ENCODE results near the gene TMEM150A. TPM values are rescaled to one million over a fixed set of nuclear protein-coding genes. Genes with fewer than 3 reads are reported as not detected.

TMEM150A gene
- polyA plus RNA-seq, 2 of the 4 experiments (the other 2 are of a cell fraction), result 8.5 to 10.9 TPM

DNA sequence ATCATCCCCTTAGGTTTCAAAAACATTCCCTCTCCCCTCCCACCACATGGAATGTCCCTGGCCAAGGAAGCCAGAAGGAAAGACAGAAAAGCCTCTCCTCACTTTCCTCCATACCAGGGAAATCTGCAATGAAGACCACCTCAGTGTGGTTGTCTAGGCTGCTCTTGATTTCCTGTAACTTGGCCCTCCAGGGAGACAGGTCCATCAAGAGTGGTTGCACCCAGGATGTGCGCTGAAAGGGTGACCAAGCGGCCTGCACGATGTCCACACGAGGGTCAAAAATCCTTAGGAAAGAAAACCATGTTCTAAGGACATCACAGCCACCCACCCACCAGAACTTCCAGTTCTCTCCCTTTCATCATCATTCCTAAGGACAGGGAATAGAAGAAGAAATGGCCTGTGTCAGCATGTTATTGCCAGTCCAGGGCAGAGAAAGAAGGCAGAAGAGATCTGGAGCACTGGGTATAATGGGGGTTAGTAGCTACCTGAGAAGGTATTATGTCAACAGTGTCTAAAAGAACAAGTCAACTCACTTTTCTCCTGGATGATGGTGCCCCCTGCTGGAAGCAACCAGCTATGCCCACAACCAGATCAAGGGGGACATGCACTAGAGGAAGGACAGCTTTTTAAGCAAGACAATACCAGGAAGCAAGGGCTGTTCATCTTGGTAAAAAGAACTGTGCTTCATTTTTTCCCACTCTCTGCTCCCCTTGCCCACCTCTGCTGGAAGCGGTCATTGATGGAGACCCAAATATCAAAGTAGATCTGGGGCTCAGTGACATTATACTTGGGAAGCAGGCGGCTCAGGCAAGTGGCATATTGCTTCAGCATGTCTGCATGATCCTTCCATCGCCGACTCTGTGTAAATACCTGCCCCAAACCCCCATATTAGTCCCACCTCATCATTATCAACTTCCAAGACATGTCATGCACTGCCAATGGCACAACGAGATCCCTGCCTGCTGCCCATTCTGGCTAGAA, 50.5 kb downstream of the TMEM150A start:
- FAIRE-seq, result peak; percentile 92
- WGBS (ENCODE audit: missing lambda C conversion rate), result 44% methylated on average over 9 of the region's 9 CpGs

GRCh38 chr2:85550486-85550885, 52.0 kb downstream of the TMEM150A start:
- CTCF ChIA-PET, result interaction anchor here (0.5 to 35.5 kb wide), 20 partner anchors 11 to 241 kb away, joined by 3 to 1185 read pairs (median 4); partner anchors contain the start of genes CAPG, GGCX, MAT2A and SH2D6
- no peak overlapping the region for H3K4me2 ChIP-seq
- no peak for TF ChIP-seq BCL3 (IDR thresholded peaks at IDR 0.05)
- TF ChIP-seq ZNF302 (CRISPR knock-in tag; IDR thresholded peaks at IDR 0.05), result no peak
- TF ChIP-seq ZC3H11A (IDR thresholded peaks at IDR 0.05), result no peak
- TF ChIP-seq ZFP36 (IDR thresholded peaks at IDR 0.05; ENCODE audit: borderline replicate concordance, partially characterized antibody), result no peak
- no peak for TF ChIP-seq ESRRA (IDR thresholded peaks at IDR 0.05; ENCODE audit: borderline replicate concordance, low read length)
- TF ChIP-seq KDM1A (IDR thresholded peaks at IDR 0.05; ENCODE audit: low read depth), result no peak
- no peak for TF ChIP-seq CHD4 (IDR thresholded peaks at IDR 0.05; ENCODE audit: borderline replicate concordance)
- no peak for TF ChIP-seq CEBPB (IDR thresholded peaks at IDR 0.05)
- TF ChIP-seq NPAS2 (CRISPR knock-in tag; IDR thresholded peaks at IDR 0.05; ENCODE audit: borderline replicate concordance), result no peak
- no peak for TF ChIP-seq SMC3 (IDR thresholded peaks at IDR 0.05)
- TF ChIP-seq EHMT2 (IDR thresholded peaks at IDR 0.05; ENCODE audit: low read depth), result no peak
- WGBS (ENCODE audit: missing lambda C conversion rate), result 94% methylated on average over 10 of the region's 10 CpGs
- no peak overlapping the region for H3K4me3 ChIP-seq
- peak overlapping the region in 1 of 2 experiments; percentile 23; a peak in 2 of 6 replicates for H3K27ac ChIP-seq
- FAIRE-seq, result no peak
- no peak for ATAC-seq
- peaks cover 25% of the 10 kb centered on the region for H3K4me1 ChIP-seq
- DNase-seq (ENCODE audit: low read depth in 1 of 2, low spot score in 1 of 2), result no peak
- no peaks in the 10 kb centered on the region for H3K9me3 ChIP-seq
- POLR2A ChIA-PET, result interaction anchor here (0.7 to 9.0 kb wide), 4 partner anchors 11 to 130 kb away, joined by 3 to 116 read pairs (median 57); partner anchors contain the start of genes MAT2A and SH2D6

More for the DNA sequence above, 50.5 kb downstream of the TMEM150A start:
- peak; percentile 52 to 64 for ATAC-seq
- Histone ChIP-seq H3K9me3 (no peaks in the 10 kb centered on the region), H3K4me3 (no peak overlapping the region), H3K4me2 (no peak overlapping the region), H3K4me1 (peaks cover 10% of the 10 kb centered on the region), H3K27ac (peak overlapping the region; percentile 34 to 45; a peak in 5 of 6 replicates)
- DNase-seq (ENCODE audit: low read depth in 1 of 2, low spot score in 1 of 2), result peak in 1 of 2 experiments; percentile 87
- TF ChIP-seq HMGXB4 (CRISPR knock-in tag; IDR thresholded peaks at IDR 0.05; ENCODE audit: borderline replicate concordance) (no peak), RAD21 (conservative IDR thresholded peaks at IDR 0.05 in 1 of 2, IDR thresholded peaks at IDR 0.05 in 1 of 2) (peak; percentile 99 to 100), MAFK (IDR thresholded peaks at IDR 0.05; ENCODE audit: partially characterized antibody) (peak; percentile 82), SMC3 (IDR thresholded peaks at IDR 0.05) (peak; percentile 99), TFCP2L1 (CRISPR knock-in tag; IDR thresholded peaks at IDR 0.05) (no peak)
- TF ChIP-seq, protein P1, sequence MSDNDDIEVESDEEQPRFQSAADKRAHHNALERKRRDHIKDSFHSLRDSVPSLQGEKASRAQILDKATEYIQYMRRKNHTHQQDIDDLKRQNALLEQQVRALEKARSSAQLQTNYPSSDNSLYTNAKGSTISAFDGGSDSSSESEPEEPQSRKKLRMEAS (IDR thresholded peaks at IDR 0.05), result no peak
- TF ChIP-seq, protein P2, sequence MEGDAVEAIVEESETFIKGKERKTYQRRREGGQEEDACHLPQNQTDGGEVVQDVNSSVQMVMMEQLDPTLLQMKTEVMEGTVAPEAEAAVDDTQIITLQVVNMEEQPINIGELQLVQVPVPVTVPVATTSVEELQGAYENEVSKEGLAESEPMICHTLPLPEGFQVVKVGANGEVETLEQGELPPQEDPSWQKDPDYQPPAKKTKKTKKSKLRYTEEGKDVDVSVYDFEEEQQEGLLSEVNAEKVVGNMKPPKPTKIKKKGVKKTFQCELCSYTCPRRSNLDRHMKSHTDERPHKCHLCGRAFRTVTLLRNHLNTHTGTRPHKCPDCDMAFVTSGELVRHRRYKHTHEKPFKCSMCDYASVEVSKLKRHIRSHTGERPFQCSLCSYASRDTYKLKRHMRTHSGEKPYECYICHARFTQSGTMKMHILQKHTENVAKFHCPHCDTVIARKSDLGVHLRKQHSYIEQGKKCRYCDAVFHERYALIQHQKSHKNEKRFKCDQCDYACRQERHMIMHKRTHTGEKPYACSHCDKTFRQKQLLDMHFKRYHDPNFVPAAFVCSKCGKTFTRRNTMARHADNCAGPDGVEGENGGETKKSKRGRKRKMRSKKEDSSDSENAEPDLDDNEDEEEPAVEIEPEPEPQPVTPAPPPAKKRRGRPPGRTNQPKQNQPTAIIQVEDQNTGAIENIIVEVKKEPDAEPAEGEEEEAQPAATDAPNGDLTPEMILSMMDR (IDR thresholded peaks at IDR 0.05), result peak; percentile 98
- ChIA-PET CTCF (interaction anchor here (0.5 to 35.5 kb wide), 49 partner anchors 9 to 537 kb away, joined by 3 to 1185 read pairs (median 5); partner anchors contain the start of genes CAPG, GGCX, MAT2A and RNF181), POLR2A (interaction anchor here (0.6 to 9.0 kb wide), 6 partner anchors 9 to 224 kb away, joined by 3 to 116 read pairs (median 6); partner anchors contain the start of genes GGCX, MAT2A, RNF181 and SH2D6)
